ENCODE measurements around the gene CR1L. TPM values are rescaled to one million over a fixed set of nuclear protein-coding genes. Genes with fewer than 3 reads are reported as not detected.
"Not testable (repeated sequence)": the region's sequence is repeated elsewhere in the genome, so short reads cannot be mapped to it uniquely, and the experiment has no call there.

The CR1L gene
- total RNA-seq, 1 donor from 2014 or later, result not detected

GRCh38 chr1:207670997-207671396 is 26.1 kb downstream of the CR1L start:
- Mint-ChIP-seq H3K4me1 (no peaks in the 10 kb centered on the region), H3K36me3 (no peaks in the 10 kb centered on the region), H3K9me3 (peaks cover 14% of the 10 kb centered on the region), H3K27ac (no peak overlapping the region), H3K27me3 (ENCODE audit: low read depth) (peaks cover 76% of the 10 kb centered on the region), H3K4me3 (no peak overlapping the region)
- no peak for TF ChIP-seq CTCF (IDR thresholded peaks at IDR 0.05; ENCODE audit: unreplicated experiment)
- no peak for DNase-seq (ENCODE audit: low spot score in 2 of 2, unreplicated experiment in 2 of 2)

GRCh38 chr1:207672522-207673130 is 27.7 kb downstream of the CR1L start:
- H3K4me3 Mint-ChIP-seq, result no peak overlapping the region
- H3K4me1 Mint-ChIP-seq, result no peaks in the 10 kb centered on the region
- H3K27me3 Mint-ChIP-seq (ENCODE audit: low read depth), result peaks cover 64% of the 10 kb centered on the region
- no peaks in the 10 kb centered on the region for H3K9me3 Mint-ChIP-seq
- no peaks in the 10 kb centered on the region for H3K36me3 Mint-ChIP-seq
- H3K27ac Mint-ChIP-seq, result no peak overlapping the region
- DNase-seq (ENCODE audit: low spot score in 2 of 2, unreplicated experiment in 2 of 2), result no peak
- TF ChIP-seq CTCF (IDR thresholded peaks at IDR 0.05; ENCODE audit: unreplicated experiment), result no peak

GRCh38 chr1:207673399-207673798 is 28.5 kb downstream of the CR1L start:
- Mint-ChIP-seq H3K4me1 (no peaks in the 10 kb centered on the region), H3K27me3 (ENCODE audit: low read depth) (peaks cover 56% of the 10 kb centered on the region), H3K36me3 (no peaks in the 10 kb centered on the region), H3K4me3 (no peak overlapping the region), H3K9me3 (no peaks in the 10 kb centered on the region), H3K27ac (no peak overlapping the region)
- no peak for DNase-seq (ENCODE audit: low spot score in 2 of 2, unreplicated experiment in 2 of 2)
- TF ChIP-seq CTCF (IDR thresholded peaks at IDR 0.05; ENCODE audit: unreplicated experiment), result no peak

GRCh38 chr1:207676153-207676552 is 31.2 kb downstream of the CR1L start:
- Mint-ChIP-seq H3K36me3 (no peaks in the 10 kb centered on the region), H3K9me3 (no peaks in the 10 kb centered on the region), H3K4me3 (no peak overlapping the region), H3K27me3 (ENCODE audit: low read depth) (peaks cover 29% of the 10 kb centered on the region), H3K4me1 (no peaks in the 10 kb centered on the region), H3K27ac (no peak overlapping the region)
- no peak for TF ChIP-seq CTCF (IDR thresholded peaks at IDR 0.05; ENCODE audit: unreplicated experiment)
- DNase-seq (ENCODE audit: low spot score in 2 of 2, unreplicated experiment in 2 of 2), result no peak

- H3K27me3 Mint-ChIP-seq (ENCODE audit: low read depth); H3K36me3 Mint-ChIP-seq; H3K4me3 Mint-ChIP-seq; H3K9me3 Mint-ChIP-seq; DNase-seq (ENCODE audit: low spot score in 2 of 2, unreplicated experiment in 2 of 2); H3K4me1 Mint-ChIP-seq: not testable (repeated sequence)
- peak overlapping the region; percentile 43 for H3K27ac Mint-ChIP-seq
Observed at GRCh38 chr1:207680590-207681388, 35.9 kb downstream of the CR1L start.

- not testable (repeated sequence) for H3K9me3 Mint-ChIP-seq; H3K27me3 Mint-ChIP-seq (ENCODE audit: low read depth); H3K4me3 Mint-ChIP-seq; H3K36me3 Mint-ChIP-seq; H3K27ac Mint-ChIP-seq; DNase-seq (ENCODE audit: low spot score in 2 of 2, unreplicated experiment in 2 of 2); H3K4me1 Mint-ChIP-seq
Observed at GRCh38 chr1:207682872-207683434, 38.0 kb downstream of the CR1L start.

- H3K27me3 Mint-ChIP-seq (ENCODE audit: low read depth), result peaks cover 17% of the 10 kb centered on the region
- H3K4me1 Mint-ChIP-seq; H3K4me3 Mint-ChIP-seq; H3K36me3 Mint-ChIP-seq; H3K27ac Mint-ChIP-seq; DNase-seq (ENCODE audit: low spot score in 2 of 2, unreplicated experiment in 2 of 2); H3K9me3 Mint-ChIP-seq: not testable (repeated sequence)
Observed at GRCh38 chr1:207690551-207690950, 45.6 kb downstream of the CR1L start.

Data from mesothelial cell of epicardium (in vitro differentiated cells).